Mesenchymal stem cell (in vitro differentiated cells and primary cell): ENCODE data around the gene TNFRSF12A.
"Not testable (repeated sequence)": the region's sequence is repeated elsewhere in the genome, so short reads cannot be mapped to it uniquely, and the experiment has no call there.

Experiments
- DNase-seq: peaks from one replicate; pipeline ENCODE4 v3.0.0-alpha.2; 2013
- H2AFZ ChIP-seq: one replicate; pipeline ENCODE4 v1.6.1; 2013; ENCODE audit warnings: low read depth, mild to moderate bottlenecking, control low read depth, inconsistent platforms, low read length, moderate library complexity
- H2AK5ac ChIP-seq: 2 replicates; pipeline ENCODE4 v1.6.1; 2013; ENCODE audit warnings: low read length, moderate library complexity, mild to moderate bottlenecking, inconsistent platforms; ENCODE audit not compliant: severe bottlenecking
- H2BK120ac ChIP-seq: one replicate; pipeline ENCODE4 v1.6.1; 2013; ENCODE audit warnings: low read depth, mild to moderate bottlenecking, inconsistent platforms, low read length, moderate library complexity
- H2BK12ac ChIP-seq, 2 experiments: one replicate each; pipeline ENCODE4 v1.6.1; 2013; ENCODE audit warnings: inconsistent platforms in 2 of 2, low read length in 2 of 2, mild to moderate bottlenecking in 2 of 2, moderate library complexity in 2 of 2, control low read depth in 1 of 2
- H2BK15ac ChIP-seq: one replicate; pipeline ENCODE4 v1.6.1; 2013; ENCODE audit warnings: mild to moderate bottlenecking, low read depth, inconsistent platforms; ENCODE audit not compliant: poor library complexity, severe bottlenecking
- H2BK5ac ChIP-seq: 2 replicates; pipeline ENCODE4 v1.6.1; 2013; ENCODE audit warnings: low read depth, mild to moderate bottlenecking, low read length, control low read depth, inconsistent platforms; ENCODE audit not compliant: poor library complexity, severe bottlenecking
- H3K14ac ChIP-seq, 2 experiments: one replicate each; pipeline ENCODE4 v1.6.1; 2013; ENCODE audit warnings: inconsistent platforms in 2 of 2, low read length in 2 of 2, control low read depth in 1 of 2, mild to moderate bottlenecking in 1 of 2, moderate library complexity in 1 of 2
- H3K18ac ChIP-seq, 2 experiments: one replicate each; pipeline ENCODE4 v1.6.1; 2013; ENCODE audit warnings: inconsistent platforms in 2 of 2, low read length in 2 of 2, control low read depth in 1 of 2, low read depth in 1 of 2, mild to moderate bottlenecking in 1 of 2
- H3K23ac ChIP-seq, 2 experiments: one replicate each; pipeline ENCODE4 v1.6.1; 2013; ENCODE audit warnings: inconsistent platforms in 2 of 2, low read length in 2 of 2, mild to moderate bottlenecking in 2 of 2, moderate library complexity in 2 of 2, control low read depth in 1 of 2
- H3K27ac ChIP-seq: 2 replicates; pipeline ENCODE4 v1.5.1; 2013; ENCODE audit warnings: mild to moderate bottlenecking, moderate library complexity, low read length, control low read depth, inconsistent platforms; ENCODE audit not compliant: poor library complexity, severe bottlenecking
- H3K27me3 ChIP-seq, 2 experiments: 2 replicates each; pipeline versions ENCODE4 v1.6.1 to v1.7.0; 2013; ENCODE audit warnings: low read length in 2 of 2, mild to moderate bottlenecking in 2 of 2, moderate library complexity in 2 of 2, control low read depth in 1 of 2, inconsistent platforms in 1 of 2; ENCODE audit not compliant: control insufficient read depth in 1 of 2, insufficient read depth in 1 of 2
- H3K36me3 ChIP-seq, 2 experiments: 2 replicates each; pipeline versions ENCODE4 v1.6.1 to v1.7.0; 2013; ENCODE audit warnings: low read length in 2 of 2, control low read depth in 1 of 2, inconsistent platforms in 1 of 2, low read depth in 1 of 2, mild to moderate bottlenecking in 1 of 2; ENCODE audit not compliant: insufficient read depth in 2 of 2, control insufficient read depth in 1 of 2
- H3K4ac ChIP-seq, 2 experiments: one replicate each; pipeline ENCODE4 v1.6.1; 2013; ENCODE audit warnings: inconsistent platforms in 2 of 2, low read length in 2 of 2, mild to moderate bottlenecking in 2 of 2, moderate library complexity in 2 of 2, control low read depth in 1 of 2, low read depth in 1 of 2
- H3K4me1 ChIP-seq: 2 replicates; pipeline ENCODE4 v1.6.1; 2013; ENCODE audit warnings: low read depth, low read length, control low read depth; ENCODE audit not compliant: control insufficient read depth, insufficient read depth
- H3K4me2 ChIP-seq: 2 replicates; pipeline ENCODE4 v1.6.1; 2013; ENCODE audit warnings: low read length, mild to moderate bottlenecking, inconsistent platforms; ENCODE audit not compliant: poor library complexity, severe bottlenecking
- H3K4me3 ChIP-seq, 2 experiments: 2 replicates each; pipeline versions ENCODE4 v1.5.1 to v1.7.0; 2013; ENCODE audit warnings: low read length in 2 of 2, mild to moderate bottlenecking in 2 of 2, control low read depth in 1 of 2, low read depth in 1 of 2; ENCODE audit not compliant: insufficient read depth in 1 of 2
- H3K79me1 ChIP-seq: replicated peaks from 2 replicates; pipeline ENCODE4 v1.6.1; 2013; ENCODE audit warnings: mild to moderate bottlenecking, control low read depth, low read length, inconsistent platforms; ENCODE audit not compliant: poor library complexity, severe bottlenecking
- H3K9ac ChIP-seq: 2 replicates; pipeline ENCODE4 v1.7.0; 2013; ENCODE audit warnings: mild to moderate bottlenecking, low read length, moderate library complexity
- H3K9me3 ChIP-seq: 2 replicates; pipeline ENCODE4 v1.7.0; 2013; ENCODE audit warnings: mild to moderate bottlenecking, low read length; ENCODE audit not compliant: control insufficient read depth
- H4K8ac ChIP-seq: one replicate; pipeline ENCODE4 v1.6.1; 2013; ENCODE audit warnings: inconsistent platforms, mild to moderate bottlenecking, low read length, moderate library complexity
- H4K91ac ChIP-seq: one replicate; pipeline ENCODE4 v1.6.1; 2013; ENCODE audit warnings: mild to moderate bottlenecking, low read length, inconsistent platforms
- WGBS: methylation state at CpG from one replicate; pipeline ENCODE4 v1.1.7; 2013; ENCODE audit warnings: mixed read lengths; 5-methylcytosine and 5-hydroxymethylcytosine counted together

The TNFRSF12A gene

GRCh38 chr16:3054965-3055733 is 35.0 kb downstream of the TNFRSF12A start:
- Histone ChIP-seq H4K8ac (no peak overlapping the region), H3K27ac (no peak overlapping the region), H3K9me3 (no peaks in the 10 kb centered on the region), H2AK5ac (no peak overlapping the region), H2BK5ac (no peak overlapping the region), H4K91ac (no peak overlapping the region), H3K4me1 (peaks cover 15% of the 10 kb centered on the region), H3K27me3 (peaks cover 16% of the 10 kb centered on the region in 2 experiments), H3K4me3 (no peak overlapping the region), H3K36me3 (peaks cover 0 to 15% of the 10 kb centered on the region in 2 experiments), H3K4me2 (no peak overlapping the region), H2BK15ac (no peak overlapping the region), H3K79me1 (no peaks in the 10 kb centered on the region), H3K18ac (no peak overlapping the region), H3K4ac (no peak overlapping the region), H2AFZ (no peak overlapping the region), H3K23ac (no peak overlapping the region), H3K9ac (no peak overlapping the region), H2BK12ac (no peak overlapping the region), H3K14ac (no peak overlapping the region), H2BK120ac (no peak overlapping the region)
- no peak for DNase-seq
- 88% methylated on average over 16 of the region's 17 CpGs for WGBS

- not testable (repeated sequence) for H3K79me1 ChIP-seq, H2AFZ ChIP-seq, H3K27ac ChIP-seq, H4K91ac ChIP-seq, H3K4me3 ChIP-seq, H2AK5ac ChIP-seq, H3K14ac ChIP-seq, H3K23ac ChIP-seq, H3K9me3 ChIP-seq, H3K9ac ChIP-seq, H4K8ac ChIP-seq, H2BK12ac ChIP-seq, DNase-seq, H2BK15ac ChIP-seq, H3K4me2 ChIP-seq, H3K4ac ChIP-seq, H2BK120ac ChIP-seq, H3K18ac ChIP-seq, H2BK5ac ChIP-seq
- H3K36me3 ChIP-seq: peaks cover 0 to 15% of the 10 kb centered on the region in 2 experiments
- peaks cover 17% of the 10 kb centered on the region for H3K4me1 ChIP-seq
- 79% methylated on average over 9 of the region's 9 CpGs for WGBS
- peaks cover 10 to 11% of the 10 kb centered on the region in 2 experiments for H3K27me3 ChIP-seq
Observed at GRCh38 chr16:3055734-3056115, 35.6 kb downstream of the TNFRSF12A start.

GRCh38 chr16:3056336-3057180 is 36.4 kb downstream of the TNFRSF12A start:
- no peaks in the 10 kb centered on the region for H3K79me1 ChIP-seq
- no peak overlapping the region for H4K8ac ChIP-seq
- WGBS: 90% methylated on average over 14 of the region's 19 CpGs
- no peak overlapping the region for H3K18ac ChIP-seq
- H3K4ac ChIP-seq: no peak overlapping the region
- H3K4me1 ChIP-seq: peaks cover 17% of the 10 kb centered on the region
- no peak overlapping the region for H2BK15ac ChIP-seq
- peaks cover 0 to 15% of the 10 kb centered on the region in 2 experiments for H3K36me3 ChIP-seq
- no peak overlapping the region for H3K4me2 ChIP-seq
- H2BK120ac ChIP-seq: no peak overlapping the region
- no peak overlapping the region for H3K23ac ChIP-seq
- H3K27me3 ChIP-seq: peaks cover 2% of the 10 kb centered on the region in 2 experiments
- H3K9me3 ChIP-seq: no peaks in the 10 kb centered on the region
- no peak overlapping the region for H3K9ac ChIP-seq
- H2BK5ac ChIP-seq: no peak overlapping the region
- H2AFZ ChIP-seq: no peak overlapping the region
- no peak overlapping the region for H3K27ac ChIP-seq
- H3K4me3 ChIP-seq: no peak overlapping the region
- no peak overlapping the region for H2AK5ac ChIP-seq
- H2BK12ac ChIP-seq: no peak overlapping the region
- no peak for DNase-seq
- no peak overlapping the region for H3K14ac ChIP-seq
- H4K91ac ChIP-seq: no peak overlapping the region
